Gastrocnemius medialis (tissue), 4 donors: ENCODE measurements around the gene DROSHA. TPM values are rescaled to one million over a fixed set of nuclear protein-coding genes. Genes with fewer than 3 reads are reported as not detected.

ENCODE experiments used
- ATAC-seq, 2 donors: fragments of 150-250 bp; one replicate each; pipeline ENCODE4 v1.9.1; 2016
- DNase-seq, 2 donors: peaks; one replicate each; pipeline ENCODE4 v3.0.0-alpha.2; 2019
- H3K27ac ChIP-seq, 4 donors: fragments of 200-600 bp; sonication (generic); 1 replicate in 1 of 4; 2 replicates in 3 of 4; pipeline ENCODE4 v1.5.1; 2016 to 2018; ENCODE audit warnings: mild to moderate bottlenecking in 2 of 4, moderate library complexity in 1 of 4
- H3K27me3 ChIP-seq, 3 donors: fragments of 200-600 bp; sonication (generic) in 2 of 3; 1 replicate in 1 of 3; 2 replicates in 2 of 3; pipeline versions ENCODE4 v1.5.1 to v1.6.0; 2016 to 2019; ENCODE audit warnings: mild to moderate bottlenecking in 1 of 3, moderate library complexity in 1 of 3
- H3K36me3 ChIP-seq, 2 donors: fragments of 200-600 bp; sonication (generic) in 1 of 2; one replicate each; pipeline ENCODE4 v1.5.1; 2017 to 2018
- H3K4me1 ChIP-seq, 2 donors: fragments of 200-600 bp; sonication (generic) in 1 of 2; one replicate each; pipeline ENCODE4 v1.5.1; 2016 to 2017; ENCODE audit warnings: mild to moderate bottlenecking in 2 of 2
- H3K4me3 ChIP-seq, 4 donors: fragments of 200-600 bp; sonication (generic) in 3 of 4; 1 replicate in 1 of 4; 2 replicates in 3 of 4; pipeline ENCODE4 v1.5.1; 2016 to 2019; ENCODE audit warnings: mild to moderate bottlenecking in 2 of 4
- H3K9me3 ChIP-seq, 3 donors: fragments of 200-600 bp; sonication (generic) in 2 of 3; 1 replicate in 1 of 3; 2 replicates in 2 of 3; pipeline ENCODE4 v1.5.1; 2016 to 2019
- POLR2A ChIP-seq, 2 donors: fragments of 450-650 bp; IDR thresholded peaks; one replicate each; pipeline ENCODE4 v1.6.1; 2017; ENCODE audit warnings: antibody characterized with exemption in 2 of 2, mild to moderate bottlenecking in 2 of 2, moderate library complexity in 2 of 2
- in situ Hi-C, 4 donors: fragments of 200-750 bp; cut with MboI; loops; one replicate each; pipeline versions ENCODE4 v1.15.0 to v1.8.0; 2017; ENCODE audit warnings: low sequenced_read_pairs in 4 of 4
- intact Hi-C: fragments of 100-400 bp; cut with DNase I; formaldehyde crosslinking; loops from one replicate; pipeline ENCODE4 v1.15.1; 2023; ENCODE audit warnings: low total_unique reads
- total RNA-seq, 4 donors: library from RNA; depleted of rRNA; stranded (reverse); fragments of >200 nt; gene quantifications; one replicate each; pipeline versions ENCODE4 v1.1.0 to v1.2.3, GENCODE V29; 2016
- TF ChIP-seq, protein P1 (sequence below), 5 experiments: fragments of 450-650 bp in 3 of 5; fragments of 200-600 bp in 2 of 5; sonication (generic) in 2 of 5; IDR thresholded peaks in 4 of 5; conservative IDR thresholded peaks in 1 of 5; 1 replicate in 4 of 5; 2 replicates in 1 of 5; pipeline ENCODE4 v1.5.1; 2016 to 2019; ENCODE audit warnings: antibody characterized with exemption in 5 of 5, mild to moderate bottlenecking in 3 of 5, moderate library complexity in 3 of 5

Gene DROSHA
- total RNA-seq, 4 donors from 2014 or later = 9.2 to 28.8 (median 28.4) TPM

- no peak overlapping the region for H3K27ac ChIP-seq
Observed at GRCh38 chr5:31471040-31471439, 60.9 kb downstream of the DROSHA start.

GRCh38 chr5:31470608-31471007, 61.3 kb downstream of the DROSHA start:
- Histone ChIP-seq H3K27me3 (no peaks in the 10 kb centered on the region), H3K4me3 (no peak overlapping the region), H3K27ac (no peak overlapping the region), H3K4me1 (no peaks in the 10 kb centered on the region), H3K36me3 (peaks cover 0 to 32% of the 10 kb centered on the region in 2 donors), H3K9me3 (no peaks in the 10 kb centered on the region)
- in situ Hi-C loops (no loop called here), intact Hi-C loops (no loop called here)
- DNase-seq = peak in 1 of 2 donors; percentile 38
- no peak for ATAC-seq
- TF ChIP-seq POLR2A (IDR thresholded peaks at IDR 0.05) = no peak
- TF ChIP-seq, protein P1, sequence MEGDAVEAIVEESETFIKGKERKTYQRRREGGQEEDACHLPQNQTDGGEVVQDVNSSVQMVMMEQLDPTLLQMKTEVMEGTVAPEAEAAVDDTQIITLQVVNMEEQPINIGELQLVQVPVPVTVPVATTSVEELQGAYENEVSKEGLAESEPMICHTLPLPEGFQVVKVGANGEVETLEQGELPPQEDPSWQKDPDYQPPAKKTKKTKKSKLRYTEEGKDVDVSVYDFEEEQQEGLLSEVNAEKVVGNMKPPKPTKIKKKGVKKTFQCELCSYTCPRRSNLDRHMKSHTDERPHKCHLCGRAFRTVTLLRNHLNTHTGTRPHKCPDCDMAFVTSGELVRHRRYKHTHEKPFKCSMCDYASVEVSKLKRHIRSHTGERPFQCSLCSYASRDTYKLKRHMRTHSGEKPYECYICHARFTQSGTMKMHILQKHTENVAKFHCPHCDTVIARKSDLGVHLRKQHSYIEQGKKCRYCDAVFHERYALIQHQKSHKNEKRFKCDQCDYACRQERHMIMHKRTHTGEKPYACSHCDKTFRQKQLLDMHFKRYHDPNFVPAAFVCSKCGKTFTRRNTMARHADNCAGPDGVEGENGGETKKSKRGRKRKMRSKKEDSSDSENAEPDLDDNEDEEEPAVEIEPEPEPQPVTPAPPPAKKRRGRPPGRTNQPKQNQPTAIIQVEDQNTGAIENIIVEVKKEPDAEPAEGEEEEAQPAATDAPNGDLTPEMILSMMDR (IDR thresholded peaks at IDR 0.05 in 4 of 5, conservative IDR thresholded peaks at IDR 0.05 in 1 of 5) = no peak

More at GRCh38 chr5:31471040-31471439, 60.9 kb downstream of the DROSHA start:
- in situ Hi-C loops = no loop called here
- Histone ChIP-seq H3K4me3 (no peak overlapping the region), H3K4me1 (no peaks in the 10 kb centered on the region), H3K27me3 (no peaks in the 10 kb centered on the region), H3K36me3 (peaks cover 0 to 28% of the 10 kb centered on the region in 2 donors), H3K9me3 (no peaks in the 10 kb centered on the region)
- no peak for TF ChIP-seq POLR2A (IDR thresholded peaks at IDR 0.05)
- TF ChIP-seq, protein P1 (IDR thresholded peaks at IDR 0.05 in 4 of 5, conservative IDR thresholded peaks at IDR 0.05 in 1 of 5) = no peak
- ATAC-seq = no peak
- intact Hi-C loops = no loop called here
- no peak for DNase-seq

DNA sequence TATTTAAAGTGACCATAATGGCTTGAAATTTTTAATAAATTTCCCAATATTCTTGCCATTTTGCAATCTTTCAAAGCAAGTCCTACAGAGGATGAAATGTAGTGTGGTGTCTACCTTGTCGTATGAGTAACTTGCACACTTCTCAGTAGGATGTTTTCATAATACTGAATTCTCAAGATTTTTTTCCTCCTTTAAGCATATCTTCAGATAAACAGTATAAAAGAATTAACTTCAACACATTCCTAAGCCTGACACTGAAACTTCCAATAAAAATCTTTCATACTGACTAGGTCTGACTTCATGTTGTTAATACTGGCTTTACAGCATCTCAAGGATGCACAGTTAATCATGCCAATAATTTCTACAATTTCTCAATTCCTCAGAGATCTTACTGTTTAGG, 62.0 kb downstream of the DROSHA start:
- Histone ChIP-seq H3K4me1 (no peaks in the 10 kb centered on the region), H3K36me3 (peaks cover 0 to 36% of the 10 kb centered on the region in 2 donors), H3K27me3 (no peaks in the 10 kb centered on the region), H3K9me3 (no peaks in the 10 kb centered on the region), H3K4me3 (no peak overlapping the region), H3K27ac (no peak overlapping the region)
- TF ChIP-seq, protein P1 (IDR thresholded peaks at IDR 0.05 in 4 of 5, conservative IDR thresholded peaks at IDR 0.05 in 1 of 5) = no peak
- TF ChIP-seq POLR2A (IDR thresholded peaks at IDR 0.05) = no peak
- in situ Hi-C loops = no loop called here
- intact Hi-C loops = no loop called here
- ATAC-seq = no peak
- DNase-seq = no peak

DNA sequence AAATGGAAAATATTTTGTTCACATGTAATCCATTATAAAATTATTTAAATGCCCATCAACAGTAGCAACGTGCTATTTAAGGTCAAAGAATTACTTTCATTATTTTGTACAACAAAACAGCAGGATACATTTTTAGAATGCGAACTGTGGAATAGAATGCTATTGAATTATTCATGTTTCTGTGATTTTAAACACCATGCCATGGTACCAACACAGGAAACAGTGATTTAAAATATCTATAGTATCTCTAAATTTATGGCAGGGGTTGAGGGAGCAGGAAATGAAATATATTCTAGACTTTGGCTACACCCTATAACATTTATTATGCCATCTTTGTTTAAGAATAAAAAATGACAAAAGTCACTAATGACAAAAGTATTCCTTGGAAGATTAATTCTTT, 62.4 kb downstream of the DROSHA start:
- Histone ChIP-seq H3K4me3 (no peak overlapping the region), H3K27ac (no peak overlapping the region), H3K27me3 (no peaks in the 10 kb centered on the region), H3K36me3 (peaks cover 0 to 40% of the 10 kb centered on the region in 2 donors), H3K4me1 (no peaks in the 10 kb centered on the region), H3K9me3 (no peaks in the 10 kb centered on the region)
- DNase-seq (no peak), ATAC-seq (no peak)
- in situ Hi-C loops (no loop called here), intact Hi-C loops (no loop called here)
- no peak for TF ChIP-seq POLR2A (IDR thresholded peaks at IDR 0.05)
- TF ChIP-seq, protein P1 (IDR thresholded peaks at IDR 0.05 in 4 of 5, conservative IDR thresholded peaks at IDR 0.05 in 1 of 5) = no peak

- peaks cover 0 to 71% of the 10 kb centered on the region in 2 donors for H3K36me3 ChIP-seq
- no peak for TF ChIP-seq POLR2A (IDR thresholded peaks at IDR 0.05)
- TF ChIP-seq, protein P1 (IDR thresholded peaks at IDR 0.05 in 4 of 5, conservative IDR thresholded peaks at IDR 0.05 in 1 of 5) = no peak
- no peak for ATAC-seq
- H3K9me3 ChIP-seq = no peaks in the 10 kb centered on the region
- H3K27ac ChIP-seq = no peak overlapping the region
- no peaks in the 10 kb centered on the region for H3K27me3 ChIP-seq
- intact Hi-C loops = no loop called here
- H3K4me1 ChIP-seq = no peaks in the 10 kb centered on the region
- no peak for DNase-seq
- H3K4me3 ChIP-seq = no peak overlapping the region
- in situ Hi-C loops = no loop called here
Observed at GRCh38 chr5:31465291-31465690, 66.6 kb downstream of the DROSHA start.
